Neural cell (in vitro differentiated cells): ENCODE data around the gene APBA2. TPM values are rescaled to one million over a fixed set of nuclear protein-coding genes. Genes with fewer than 3 reads are reported as not detected.

Experiments
- H2AFZ ChIP-seq: fragments of 200-600, 300-800 bp; sonication (generic), shearing (Covaris generic); 2 replicates; pipeline ENCODE4 v1.6.0; 2014; ENCODE audit warnings: low read depth, mild to moderate bottlenecking, antibody characterized with exemption, low read length, moderate library complexity
- H3F3A ChIP-seq: fragments of 200-600 bp; shearing (Covaris generic); 2 replicates; pipeline ENCODE4 v1.6.1; 2016; ENCODE audit warnings: mild to moderate bottlenecking, moderate library complexity, mixed read lengths, antibody characterized with exemption, low read length; ENCODE audit not compliant: insufficient read depth, poor library complexity, severe bottlenecking
- H3K27ac ChIP-seq: fragments of 200-600, 300-800 bp; sonication (generic), shearing (Covaris generic); 2 replicates; pipeline ENCODE4 v1.5.1; 2014; ENCODE audit warnings: mild to moderate bottlenecking, low read length, moderate library complexity
- H3K27me3 ChIP-seq: fragments of 300-800, 200-600 bp; sonication (generic), shearing (Covaris generic); 2 replicates; pipeline ENCODE4 v1.6.0; 2014; ENCODE audit warnings: mild to moderate bottlenecking, low read depth, low read length, moderate library complexity; ENCODE audit not compliant: insufficient read depth
- H3K36me3 ChIP-seq: fragments of 300-800, 200-600 bp; sonication (generic), shearing (Covaris generic); 2 replicates; pipeline ENCODE4 v1.5.1; 2014; ENCODE audit warnings: mild to moderate bottlenecking, antibody characterized with exemption, low read length, moderate library complexity; ENCODE audit not compliant: insufficient read depth
- H3K4me2 ChIP-seq: fragments of 300-800, 200-600 bp; sonication (generic), shearing (Covaris generic); 2 replicates; pipeline ENCODE4 v1.6.0; 2014; ENCODE audit warnings: mild to moderate bottlenecking, low read length
- H3K4me3 ChIP-seq: fragments of 300-800, 200-600 bp; sonication (generic), shearing (Covaris generic); 2 replicates; pipeline ENCODE4 v1.5.1; 2014; ENCODE audit warnings: mild to moderate bottlenecking, low read length, moderate library complexity
- H3K79me2 ChIP-seq: fragments of 200-600 bp; shearing (Covaris generic); replicated peaks from 2 replicates; pipeline ENCODE4 v1.6.0; 2014; ENCODE audit warnings: mild to moderate bottlenecking, low read length, moderate library complexity; ENCODE audit not compliant: insufficient read depth
- H3K9ac ChIP-seq: fragments of 300-800, 200-600 bp; sonication (generic), shearing (Covaris generic); 2 replicates; pipeline ENCODE4 v1.6.1; 2016; ENCODE audit warnings: mild to moderate bottlenecking, low read length, mixed read lengths
- H3K9me2 ChIP-seq: fragments of 200-600 bp; shearing (Covaris generic); 2 replicates; pipeline ENCODE4 v1.6.1; 2016; ENCODE audit warnings: mild to moderate bottlenecking, low read length, mixed read lengths; ENCODE audit not compliant: insufficient read depth
- H3K9me3 ChIP-seq: fragments of 200-600, 300-800 bp; sonication (generic), shearing (Covaris generic); 2 replicates; pipeline ENCODE4 v1.6.1; 2016; ENCODE audit warnings: mild to moderate bottlenecking, mixed run types, low read length, moderate library complexity, mixed read lengths
- H4K20me1 ChIP-seq: fragments of 200-600 bp; shearing (Covaris generic); 2 replicates; pipeline ENCODE4 v1.6.1; 2016; ENCODE audit warnings: mild to moderate bottlenecking, mixed run types; ENCODE audit not compliant: insufficient read depth
- EP300 ChIP-seq: fragments of 450-650 bp; conservative IDR thresholded peaks from 2 replicates; pipeline ENCODE4 v1.6.1; 2014; ENCODE audit warnings: antibody characterized with exemption, mild to moderate bottlenecking, moderate library complexity; ENCODE audit not compliant: poor library complexity, severe bottlenecking
- EZH2 ChIP-seq: fragments of 200-600, 300-800 bp; shearing (Covaris generic), sonication (generic); IDR thresholded peaks from 2 replicates; pipeline ENCODE4 v1.6.1; 2014; ENCODE audit warnings: antibody characterized with exemption, low read length, borderline replicate concordance, mild to moderate bottlenecking; ENCODE audit not compliant: insufficient read depth, poor library complexity, severe bottlenecking
- MXI1 ChIP-seq: fragments of 450-650 bp; conservative IDR thresholded peaks from 2 replicates; pipeline ENCODE4 v1.6.1; 2014; ENCODE audit warnings: antibody characterized with exemption, mild to moderate bottlenecking; ENCODE audit not compliant: poor library complexity, severe bottlenecking
- POLR2AphosphoS5 ChIP-seq: IDR thresholded peaks from 2 replicates; pipeline ENCODE4 v1.6.1; 2012
- RAD21 ChIP-seq: fragments of 450-650 bp; conservative IDR thresholded peaks from 2 replicates; pipeline ENCODE4 v1.6.1; 2014; ENCODE audit warnings: antibody characterized with exemption, mild to moderate bottlenecking, moderate library complexity
- SMC3 ChIP-seq: fragments of 450-650 bp; conservative IDR thresholded peaks from 2 replicates; pipeline ENCODE4 v1.6.1; 2014; ENCODE audit warnings: antibody characterized with exemption, mild to moderate bottlenecking, moderate library complexity; ENCODE audit not compliant: poor library complexity
- TAF1 ChIP-seq: IDR thresholded peaks from 2 replicates; pipeline ENCODE4 v1.6.1; 2012; ENCODE audit warnings: low read depth
- polyA plus RNA-seq: library from polyadenylated mRNA; depleted of rRNA; stranded (reverse); fragments of >200 nt; gene quantifications from 2 replicates; pipeline ENCODE4 v1.2.3, GENCODE V29; 2014
- TF ChIP-seq, protein P1 (sequence below): IDR thresholded peaks from 2 replicates; pipeline ENCODE4 v1.6.1; 2012; ENCODE audit warnings: borderline replicate concordance
- TF ChIP-seq, protein P2 (sequence below): fragments of 450-650 bp; IDR thresholded peaks from 2 replicates; pipeline ENCODE4 v1.5.1; 2014; ENCODE audit warnings: antibody characterized with exemption, mild to moderate bottlenecking, moderate library complexity; ENCODE audit not compliant: poor library complexity, severe bottlenecking

The APBA2 gene
- polyA plus RNA-seq, 1 donor from 2014 or later: 134 TPM

DNA sequence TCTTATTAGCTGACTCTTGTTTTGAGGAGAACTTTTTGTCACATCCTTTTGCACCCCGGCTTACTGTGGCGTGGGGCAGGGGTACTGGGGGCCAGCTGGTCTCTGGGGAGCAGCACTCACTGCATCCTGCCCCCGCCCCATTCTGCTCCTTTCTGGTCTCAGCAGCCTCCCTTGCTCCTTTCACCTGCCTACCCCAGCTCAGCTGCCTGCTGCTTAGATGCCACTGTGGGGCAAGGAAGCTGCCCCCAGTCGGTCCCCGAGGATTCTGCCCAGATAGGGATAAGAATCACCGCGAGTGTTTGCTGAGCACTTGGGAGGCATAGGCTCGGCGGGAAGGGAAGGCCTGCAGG is 32.0 kb downstream of the APBA2 start:
- Histone ChIP-seq H3K9me2 (no peaks in the 10 kb centered on the region), H3K27me3 (no peaks in the 10 kb centered on the region), H2AFZ (no peak overlapping the region), H3F3A (no peaks in the 10 kb centered on the region), H3K9me3 (no peaks in the 10 kb centered on the region), H3K9ac (no peak overlapping the region), H3K4me2 (no peak overlapping the region), H3K4me3 (no peak overlapping the region), H3K36me3 (peaks cover 10% of the 10 kb centered on the region), H4K20me1 (no peaks in the 10 kb centered on the region), H3K27ac (no peak overlapping the region), H3K79me2 (peaks cover 7% of the 10 kb centered on the region)
- TF ChIP-seq EZH2 (no peak), MXI1 (no peak), POLR2AphosphoS5 (no peak), TAF1 (no peak), SMC3 (no peak), EP300 (no peak), RAD21 (no peak)
- TF ChIP-seq, protein P1, sequence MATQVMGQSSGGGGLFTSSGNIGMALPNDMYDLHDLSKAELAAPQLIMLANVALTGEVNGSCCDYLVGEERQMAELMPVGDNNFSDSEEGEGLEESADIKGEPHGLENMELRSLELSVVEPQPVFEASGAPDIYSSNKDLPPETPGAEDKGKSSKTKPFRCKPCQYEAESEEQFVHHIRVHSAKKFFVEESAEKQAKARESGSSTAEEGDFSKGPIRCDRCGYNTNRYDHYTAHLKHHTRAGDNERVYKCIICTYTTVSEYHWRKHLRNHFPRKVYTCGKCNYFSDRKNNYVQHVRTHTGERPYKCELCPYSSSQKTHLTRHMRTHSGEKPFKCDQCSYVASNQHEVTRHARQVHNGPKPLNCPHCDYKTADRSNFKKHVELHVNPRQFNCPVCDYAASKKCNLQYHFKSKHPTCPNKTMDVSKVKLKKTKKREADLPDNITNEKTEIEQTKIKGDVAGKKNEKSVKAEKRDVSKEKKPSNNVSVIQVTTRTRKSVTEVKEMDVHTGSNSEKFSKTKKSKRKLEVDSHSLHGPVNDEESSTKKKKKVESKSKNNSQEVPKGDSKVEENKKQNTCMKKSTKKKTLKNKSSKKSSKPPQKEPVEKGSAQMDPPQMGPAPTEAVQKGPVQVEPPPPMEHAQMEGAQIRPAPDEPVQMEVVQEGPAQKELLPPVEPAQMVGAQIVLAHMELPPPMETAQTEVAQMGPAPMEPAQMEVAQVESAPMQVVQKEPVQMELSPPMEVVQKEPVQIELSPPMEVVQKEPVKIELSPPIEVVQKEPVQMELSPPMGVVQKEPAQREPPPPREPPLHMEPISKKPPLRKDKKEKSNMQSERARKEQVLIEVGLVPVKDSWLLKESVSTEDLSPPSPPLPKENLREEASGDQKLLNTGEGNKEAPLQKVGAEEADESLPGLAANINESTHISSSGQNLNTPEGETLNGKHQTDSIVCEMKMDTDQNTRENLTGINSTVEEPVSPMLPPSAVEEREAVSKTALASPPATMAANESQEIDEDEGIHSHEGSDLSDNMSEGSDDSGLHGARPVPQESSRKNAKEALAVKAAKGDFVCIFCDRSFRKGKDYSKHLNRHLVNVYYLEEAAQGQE: no peak

DNA sequence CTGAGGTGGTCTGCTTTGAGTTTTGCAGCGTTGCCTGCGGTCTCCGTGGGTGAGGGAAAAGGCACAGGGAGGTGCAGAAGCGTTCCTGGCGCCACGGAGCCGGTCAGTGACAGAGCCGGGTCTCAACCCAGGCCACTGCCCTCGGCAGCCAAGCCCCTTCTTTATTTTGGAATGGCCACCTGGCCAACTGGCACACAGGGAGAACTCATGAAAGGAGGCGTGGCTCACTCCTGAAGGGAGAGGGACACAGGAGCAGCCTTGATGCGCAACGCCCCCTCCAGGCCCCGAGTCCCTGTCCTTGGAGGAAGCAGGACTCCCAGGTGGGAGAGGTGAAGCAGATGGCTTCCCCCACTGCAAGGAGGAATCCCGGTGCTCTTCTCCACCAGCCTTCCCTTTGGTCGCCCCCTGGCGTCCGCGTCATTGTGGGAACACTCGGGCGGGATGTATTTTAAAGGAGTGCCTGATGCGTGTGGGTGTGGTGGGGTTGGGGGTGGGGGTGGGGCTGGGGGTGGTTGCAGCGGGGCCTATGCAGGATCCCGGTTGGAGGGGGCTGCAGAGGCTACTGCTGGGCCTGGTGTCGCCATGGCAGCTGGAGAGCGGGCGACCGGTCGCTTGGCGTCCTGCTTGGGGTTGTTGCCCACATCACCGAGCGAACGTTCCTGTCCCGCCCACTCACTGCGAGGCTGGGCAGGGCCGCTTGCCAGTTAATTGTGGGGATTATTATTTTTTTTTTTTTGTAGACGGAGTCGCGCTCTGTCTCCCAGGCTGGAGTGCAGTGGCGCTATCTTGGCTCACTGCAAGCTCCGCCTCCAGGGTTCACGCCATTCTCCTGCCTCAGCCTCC is 32.6 kb downstream of the APBA2 start:
- Histone ChIP-seq H3K9me3 (no peaks in the 10 kb centered on the region), H3K79me2 (peaks cover 7% of the 10 kb centered on the region), H3K9me2 (no peaks in the 10 kb centered on the region), H4K20me1 (no peaks in the 10 kb centered on the region), H3K36me3 (peaks cover 11% of the 10 kb centered on the region), H3K4me2 (no peak overlapping the region), H2AFZ (no peak overlapping the region), H3F3A (no peaks in the 10 kb centered on the region), H3K4me3 (no peak overlapping the region), H3K27me3 (no peaks in the 10 kb centered on the region), H3K9ac (no peak overlapping the region), H3K27ac (no peak overlapping the region)
- TF ChIP-seq TAF1 (no peak), EZH2 (no peak), RAD21 (no peak), POLR2AphosphoS5 (no peak), EP300 (no peak), SMC3 (no peak), MXI1 (no peak)
- TF ChIP-seq, protein P2, sequence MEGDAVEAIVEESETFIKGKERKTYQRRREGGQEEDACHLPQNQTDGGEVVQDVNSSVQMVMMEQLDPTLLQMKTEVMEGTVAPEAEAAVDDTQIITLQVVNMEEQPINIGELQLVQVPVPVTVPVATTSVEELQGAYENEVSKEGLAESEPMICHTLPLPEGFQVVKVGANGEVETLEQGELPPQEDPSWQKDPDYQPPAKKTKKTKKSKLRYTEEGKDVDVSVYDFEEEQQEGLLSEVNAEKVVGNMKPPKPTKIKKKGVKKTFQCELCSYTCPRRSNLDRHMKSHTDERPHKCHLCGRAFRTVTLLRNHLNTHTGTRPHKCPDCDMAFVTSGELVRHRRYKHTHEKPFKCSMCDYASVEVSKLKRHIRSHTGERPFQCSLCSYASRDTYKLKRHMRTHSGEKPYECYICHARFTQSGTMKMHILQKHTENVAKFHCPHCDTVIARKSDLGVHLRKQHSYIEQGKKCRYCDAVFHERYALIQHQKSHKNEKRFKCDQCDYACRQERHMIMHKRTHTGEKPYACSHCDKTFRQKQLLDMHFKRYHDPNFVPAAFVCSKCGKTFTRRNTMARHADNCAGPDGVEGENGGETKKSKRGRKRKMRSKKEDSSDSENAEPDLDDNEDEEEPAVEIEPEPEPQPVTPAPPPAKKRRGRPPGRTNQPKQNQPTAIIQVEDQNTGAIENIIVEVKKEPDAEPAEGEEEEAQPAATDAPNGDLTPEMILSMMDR: no peak
- TF ChIP-seq, protein P1: no peak
